ENCODE measurements around the gene ZNF549. TPM values are rescaled to one million over a fixed set of nuclear protein-coding genes. Genes with fewer than 3 reads are reported as not detected.

Gene ZNF549
- total and polyA plus RNA-seq, 10 of the 15 experiments (the other 5 are each of a cell fraction or from before 2014, with no cell fraction given) = 0.73 to 4.0 (median 2.3) TPM

- peak; percentile 51; the same call in 1 of the 2 replicates for TF ChIP-seq GATAD2B (conservative IDR thresholded peaks at IDR 0.05; ENCODE audit: low read depth)
- no peak for TF ChIP-seq KDM1A (IDR thresholded peaks at IDR 0.05; ENCODE audit: borderline replicate concordance)
- no peak for TF ChIP-seq USF1 (IDR thresholded peaks at IDR 0.05; ENCODE audit: borderline replicate concordance, extremely low read length, insufficient read depth, low read depth, low read length)
- no peak for TF ChIP-seq CBFB (IDR thresholded peaks at IDR 0.05; ENCODE audit: low read depth)
- TF ChIP-seq SKIL (IDR thresholded peaks at IDR 0.05; ENCODE audit: low read depth, poor library complexity, severe bottlenecking) = no peak
- no peak for TF ChIP-seq ZBED1 (IDR thresholded peaks at IDR 0.05; ENCODE audit: borderline replicate concordance)
- TF ChIP-seq TCF3 (IDR thresholded peaks at IDR 0.05; ENCODE audit: borderline replicate concordance, insufficient read depth, low read depth, low read length) = no peak
- no peak for TF ChIP-seq IRF3 (IDR thresholded peaks at IDR 0.05)
- TF ChIP-seq CBX5 (IDR thresholded peaks at IDR 0.05; ENCODE audit: low read depth) = no peak
- 0 out of 4 replicates have a peak, but pooled peaks of 1 of the 2 experiments have one; percentile 10 for TF ChIP-seq SRF (IDR thresholded peaks at IDR 0.05; ENCODE audit: low read depth in 2 of 2, low read length in 2 of 2)
- TF ChIP-seq FOS (IDR thresholded peaks at IDR 0.05; ENCODE audit: borderline replicate concordance, extremely low read depth, insufficient read length) = peak; percentile 29
- no peak for TF ChIP-seq ASH2L (IDR thresholded peaks at IDR 0.05; ENCODE audit: borderline replicate concordance, low read depth)
- no peak for TF ChIP-seq MEF2B (IDR thresholded peaks at IDR 0.05; ENCODE audit: partially characterized antibody, poor library complexity, severe bottlenecking)
- no peak for TF ChIP-seq POLR2AphosphoS2 (IDR thresholded peaks at IDR 0.05; ENCODE audit: low read depth, low read length)
- TF ChIP-seq POU2F2 (IDR thresholded peaks at IDR 0.05; ENCODE audit: borderline replicate concordance, low read depth, low read length) = peak; percentile 76; the same call in 1 of the 3 replicates
- TF ChIP-seq KLF5 (IDR thresholded peaks at IDR 0.05; ENCODE audit: partially characterized antibody) = peak; percentile 35
- TF ChIP-seq ZNF274 (IDR thresholded peaks at IDR 0.05; ENCODE audit: insufficient read depth, insufficient read length) = no peak
- peak; percentile 91 for TF ChIP-seq PKNOX1 (IDR thresholded peaks at IDR 0.05)
- TF ChIP-seq SIN3A (IDR thresholded peaks at IDR 0.05; ENCODE audit: low read depth, low read length) = no peak
- 0 out of 2 replicates have a peak, but pooled peaks have one; percentile 31 for TF ChIP-seq SREBF2 (IDR thresholded peaks at IDR 0.05; ENCODE audit: low read length)
- TF ChIP-seq RUNX3 (IDR thresholded peaks at IDR 0.05; ENCODE audit: low read length) = 0 out of 2 replicates have a peak, but pooled peaks have one; percentile 16
Observed at GRCh38 chr19:57578487-57579205, 51.5 kb downstream of the ZNF549 start, which contains the start of gene ZNF416 (continued).

Measured in GM12878 (cell line).